ENCODE results near the gene UPK3BL1.
"Not testable (repeated sequence)": the region's sequence is repeated elsewhere in the genome, so short reads cannot be mapped to it uniquely, and the experiment has no call there.

Gene UPK3BL1

GRCh38 chr7:102627271-102627904, 15.2 kb downstream of the UPK3BL1 start:
- not testable (repeated sequence) for DNase-seq

GRCh38 chr7:102618122-102618521, 24.5 kb downstream of the UPK3BL1 start:
- not testable (repeated sequence) for DNase-seq

GRCh38 chr7:102616507-102617125, 26.0 kb downstream of the UPK3BL1 start, which contains the start of gene RASA4:
Gene RASA4, minus strand, starts transcription at chr7:102616756. Its CDS starts 67 bp downstream, at chr7:102616689.
- DNase-seq, result not testable (repeated sequence)

- DNase-seq, result not testable (repeated sequence)
These were observed 26.7 kb downstream of the UPK3BL1 start for GRCh38 chr7:102615930-102616329.

GRCh38 chr7:102614873-102615272, 27.7 kb downstream of the UPK3BL1 start:
- not testable (repeated sequence) for DNase-seq

- not testable (repeated sequence) for DNase-seq
These were observed 28.3 kb downstream of the UPK3BL1 start for GRCh38 chr7:102614346-102614697.

GRCh38 chr7:102613575-102614345, 28.8 kb downstream of the UPK3BL1 start:
- DNase-seq, result not testable (repeated sequence)

GRCh38 chr7:102611675-102612325, 30.8 kb downstream of the UPK3BL1 start:
- DNase-seq, result not testable (repeated sequence)

GRCh38 chr7:102611013-102611674, 31.4 kb downstream of the UPK3BL1 start:
- not testable (repeated sequence) for DNase-seq

- DNase-seq, result not testable (repeated sequence)
These were observed 32.1 kb downstream of the UPK3BL1 start for GRCh38 chr7:102610441-102610840.

GRCh38 chr7:102609734-102610133, 32.9 kb downstream of the UPK3BL1 start:
- DNase-seq, result not testable (repeated sequence)

- DNase-seq, result not testable (repeated sequence)
These were observed 35.7 kb downstream of the UPK3BL1 start for GRCh38 chr7:102606848-102607247.

GRCh38 chr7:102604431-102605145, 38.0 kb downstream of the UPK3BL1 start:
- not testable (repeated sequence) for DNase-seq

GRCh38 chr7:102602317-102602716, 40.3 kb downstream of the UPK3BL1 start:
- not testable (repeated sequence) for DNase-seq

GRCh38 chr7:102599699-102600098, 42.9 kb downstream of the UPK3BL1 start:
- not testable (repeated sequence) for DNase-seq

- not testable (repeated sequence) for DNase-seq
These were observed 46.6 kb downstream of the UPK3BL1 start for GRCh38 chr7:102596036-102596435.

- not testable (repeated sequence) for DNase-seq
These were observed 48.8 kb downstream of the UPK3BL1 start for GRCh38 chr7:102593637-102594334.

GRCh38 chr7:102592477-102593019, 50.0 kb downstream of the UPK3BL1 start:
- DNase-seq, result not testable (repeated sequence)

- DNase-seq, result not testable (repeated sequence)
These were observed 52.7 kb downstream of the UPK3BL1 start for GRCh38 chr7:102589857-102590256.
